Measurements from ENCODE around the gene CACNA2D2.

CACNA2D2 gene

GRCh38 chr3:50364573-50365079 lies 138.8 kb downstream of the CACNA2D2 start:
- Histone ChIP-seq H3K4me3 (replicated peaks; ENCODE audit: insufficient read depth, low read length) (peak overlapping the region; percentile 23), H3K27ac (replicated peaks) (no peak overlapping the region), H3K27me3 (ENCODE audit: insufficient read depth, poor library complexity, severe bottlenecking) (peaks cover 4% of the 10 kb centered on the region)
- TF ChIP-seq REST (IDR thresholded peaks at IDR 0.05; ENCODE audit: insufficient replicate concordance, low read depth) (no peak), POLR2AphosphoS5 (IDR thresholded peaks at IDR 0.05; ENCODE audit: low read depth) (no peak), CTCF (IDR thresholded peaks at IDR 0.05; ENCODE audit: insufficient read depth, low read length) (no peak), SPI1 (IDR thresholded peaks at IDR 0.05; ENCODE audit: borderline replicate concordance, low read depth) (no peak)
- no peak for DNase-seq (ENCODE audit: low read depth in 1 of 2, low spot score in 1 of 2)

- Histone ChIP-seq H3K4me3 (replicated peaks; ENCODE audit: insufficient read depth, low read length) (no peak overlapping the region), H3K27me3 (ENCODE audit: insufficient read depth, poor library complexity, severe bottlenecking) (no peaks in the 10 kb centered on the region), H3K27ac (replicated peaks) (no peak overlapping the region)
- no peak for DNase-seq (ENCODE audit: low read depth in 1 of 2, low spot score in 1 of 2)
- TF ChIP-seq POLR2AphosphoS5 (IDR thresholded peaks at IDR 0.05; ENCODE audit: low read depth) (no peak), REST (IDR thresholded peaks at IDR 0.05; ENCODE audit: insufficient replicate concordance, low read depth) (no peak), CTCF (IDR thresholded peaks at IDR 0.05; ENCODE audit: insufficient read depth, low read length) (no peak), GABPA (IDR thresholded peaks at IDR 0.05; ENCODE audit: low read depth) (no peak), SPI1 (IDR thresholded peaks at IDR 0.05; ENCODE audit: borderline replicate concordance, low read depth) (no peak)
Observed at GRCh38 chr3:50359760-50360110, 143.7 kb downstream of the CACNA2D2 start.

DNA sequence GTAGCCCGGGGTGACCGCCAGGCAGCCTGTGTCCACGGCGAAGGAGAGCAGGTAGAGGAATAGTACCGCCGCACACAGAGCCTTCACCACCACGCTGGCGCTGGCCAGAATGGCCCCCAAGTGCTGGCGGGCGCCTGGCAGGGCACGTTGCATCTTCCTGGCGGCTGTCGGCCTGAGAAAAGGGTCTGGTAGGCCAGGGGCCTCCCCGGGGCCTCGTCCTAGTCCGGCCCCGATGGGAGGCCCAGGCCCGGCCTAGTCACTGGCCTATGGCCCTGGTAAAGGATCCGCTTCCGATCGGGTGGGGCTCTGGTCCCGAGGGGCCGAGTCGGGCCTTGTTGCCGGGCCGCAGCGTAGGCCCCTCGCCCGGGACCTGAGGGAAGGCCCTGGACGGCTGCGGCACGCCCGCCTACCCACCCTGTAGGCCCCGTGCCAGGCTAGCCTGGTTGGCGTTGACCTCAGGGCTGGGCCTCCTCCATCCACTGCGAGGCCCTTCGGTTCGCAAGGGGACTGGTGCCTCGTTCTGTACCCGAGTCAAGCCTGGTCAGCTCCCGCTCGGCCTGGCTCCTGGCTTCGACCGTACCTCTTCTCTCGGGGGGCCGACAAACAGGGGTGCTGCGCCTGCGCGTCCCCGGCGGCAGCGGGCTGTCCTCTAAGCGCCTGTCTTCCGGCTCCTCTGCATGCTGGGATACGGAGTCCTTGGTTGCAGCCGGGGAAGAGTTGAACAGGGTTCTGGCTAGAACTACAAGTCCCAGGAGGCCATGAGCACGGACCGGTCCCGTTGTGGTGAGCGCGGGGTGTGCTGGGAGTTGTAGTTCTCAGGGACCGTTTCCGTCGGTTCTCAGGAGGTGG lies 144.3 kb downstream of the CACNA2D2 start, which contains the start of gene TMEM115:
TMEM115 (minus strand) TSS at position 611 of the 849 bp plus-strand sequence; CDS start at position 153, 458 bp downstream.
- Histone ChIP-seq H3K27ac (replicated peaks) (peak within 1 kb of the TSS; percentile 80), H3K4me3 (replicated peaks; ENCODE audit: insufficient read depth, low read length) (peak within 1 kb of the TSS; percentile 85), H3K27me3 (ENCODE audit: insufficient read depth, poor library complexity, severe bottlenecking) (no peaks in the 10 kb centered on the region)
- TF ChIP-seq CTCF (IDR thresholded peaks at IDR 0.05; ENCODE audit: insufficient read depth, low read length) (no peak), GABPA (IDR thresholded peaks at IDR 0.05; ENCODE audit: low read depth) (peak; percentile 83), SPI1 (IDR thresholded peaks at IDR 0.05; ENCODE audit: borderline replicate concordance, low read depth) (no peak), REST (IDR thresholded peaks at IDR 0.05; ENCODE audit: insufficient replicate concordance, low read depth) (no peak)
- peak; percentile 98 to 99 for DNase-seq (ENCODE audit: low read depth in 1 of 2, low spot score in 1 of 2)
